K562 (cell line): ENCODE measurements around the gene COQ7. TPM values are rescaled to one million over a fixed set of nuclear protein-coding genes. Genes with fewer than 3 reads are reported as not detected.

Experiments
- ATF1 ChIP-seq, 2 experiments: fragments of 450-650 bp in 1 of 2; IDR thresholded peaks; 2 replicates each; pipeline ENCODE4 v1.6.1; 2016; ENCODE audit warnings: missing compliant biosample characterization in 1 of 2, missing genetic modification characterization in 1 of 2
- BRCA1 ChIP-seq, 2 experiments: fragments of 450-650 bp in 1 of 2; sonication (generic) in 1 of 2; formaldehyde crosslinking in 1 of 2; IDR thresholded peaks; 2 replicates each; pipeline versions ENCODE4 v1.5.0 to v1.6.1; 2017 to 2020; ENCODE audit warnings: mild to moderate bottlenecking in 1 of 2, missing genetic modification reagents in 1 of 2
- CEBPB ChIP-seq: fragments of 450-650 bp; IDR thresholded peaks from 2 replicates; pipeline ENCODE4 v1.6.1; 2016; ENCODE audit warnings: missing genetic modification characterization, missing compliant biosample characterization
- CTBP1 ChIP-seq: fragments of 450-650 bp; IDR thresholded peaks from 2 replicates; pipeline ENCODE4 v1.6.1; 2016; ENCODE audit warnings: borderline replicate concordance
- EP300 ChIP-seq: IDR thresholded peaks from 2 replicates; pipeline ENCODE4 v1.6.1; 2012; ENCODE audit warnings: low read length, improper control_type of control experiment
- LARP7 ChIP-seq: fragments of 450-650 bp; IDR thresholded peaks from 2 replicates; pipeline ENCODE4 v1.6.1; 2016
- LCOR ChIP-seq: sonication (generic); formaldehyde crosslinking; IDR thresholded peaks from 2 replicates; pipeline ENCODE4 v1.8.0; 2022; ENCODE audit warnings: mild to moderate bottlenecking, missing genetic modification reagents
- NR4A1 ChIP-seq, 2 experiments: fragments of 250-450 bp in 1 of 2; fragments of 450-650 bp in 1 of 2; sonication (Bioruptor Pico) in 1 of 2; IDR thresholded peaks; 2 replicates each; pipeline versions ENCODE4 v1.4.0 to v1.6.1; 2016 to 2020; ENCODE audit warnings: mild to moderate bottlenecking in 2 of 2, missing compliant biosample characterization in 1 of 2, missing genetic modification characterization in 1 of 2, moderate library complexity in 1 of 2
- POLR2G ChIP-seq: fragments of 200-400 bp; formaldehyde crosslinking; IDR thresholded peaks from 2 replicates; pipeline ENCODE4 v1.6.1; 2017; ENCODE audit warnings: low read depth, mild to moderate bottlenecking, antibody characterized with exemption, low read length, moderate library complexity
- STAT6 ChIP-seq: sonication (generic); formaldehyde crosslinking; IDR thresholded peaks from 2 replicates; pipeline ENCODE4 v1.8.1; 2023; ENCODE audit warnings: mild to moderate bottlenecking, missing genetic modification reagents
- ZNF518B ChIP-seq: fragments of 250-450 bp; sonication (Bioruptor Pico); IDR thresholded peaks from 2 replicates; pipeline ENCODE4 v1.5.0; 2021; ENCODE audit warnings: mild to moderate bottlenecking, moderate library complexity
- polyA plus RNA-seq, 8 experiments: library from polyadenylated mRNA; depleted of rRNA in 4 of 8; stranded (reverse) in 5 of 8; unstranded in 3 of 8; fragments of >200 nt; fragmentation: Nextera tagmentation in 2 of 8; fragmentation: Illumina TruSeq in 1 of 8; extraction: Ambion mirVana in 2 of 8; extraction: Trizol in 1 of 8; gene quantifications; 2 replicates each; pipeline versions ENCODE4 v1.2.1 to v1.2.3, GENCODE V29; 2011 to 2014; ENCODE audit warnings: inconsistent platforms in 1 of 8, missing spikeins in 1 of 8
- total RNA-seq, 7 experiments: library from RNA; depleted of rRNA in 6 of 7; stranded (reverse); fragments of >200 nt in 6 of 7; fragmentation: Illumina TruSeq in 2 of 7; extraction: Trizol in 2 of 7; gene quantifications; 2 replicates each; pipeline versions ENCODE4 v1.2.1 to v1.2.3, GENCODE V29; 2011 to 2021; ENCODE audit warnings: low replicate concordance in 1 of 7

The COQ7 gene
- total and polyA plus RNA-seq, 9 of the 15 experiments (the other 6 are each of a cell fraction or from before 2014, with no cell fraction given) = 2.3 to 26.1 (median 15.2) TPM

GRCh38 chr16:19086322-19087199 lies 19.1 kb downstream of the COQ7 start (continued):
- TF ChIP-seq LARP7 = no peak
- TF ChIP-seq NR4A1 (CRISPR knock-in tag; IDR thresholded peaks at IDR 0.05) = no peak
- TF ChIP-seq NR4A1 (tag; IDR thresholded peaks at IDR 0.05) = no peak
- no peak for TF ChIP-seq ATF1 (CRISPR knock-in tag; IDR thresholded peaks at IDR 0.05)
- 0 out of 2 replicates have a peak, but pooled peaks have one; percentile 10 for TF ChIP-seq ATF1 (tag; IDR thresholded peaks at IDR 0.05)
- peak; percentile 84 for TF ChIP-seq CTBP1
- TF ChIP-seq STAT6 (CRISPR knock-in tag) = peak; percentile 64; the same call in 1 of the 2 replicates
- TF ChIP-seq ZNF518B = no peak
- no peak; the same call in 1 of the 2 replicates for TF ChIP-seq EP300
- peak; percentile 95 for TF ChIP-seq CEBPB (tag)
- peak; percentile 81; the same call in 1 of the 2 replicates for TF ChIP-seq LCOR (CRISPR knock-in tag)
- TF ChIP-seq POLR2G = peak; percentile 64
- TF ChIP-seq BRCA1 (IDR thresholded peaks at IDR 0.05) = no peak
- no peak for TF ChIP-seq BRCA1 (CRISPR knock-in tag; IDR thresholded peaks at IDR 0.05)
